Mesendoderm (in vitro differentiated cells): ENCODE results near the gene GPR89B.

ENCODE experiments used
- DNase-seq: peaks from one replicate; pipeline ENCODE4 v3.0.0; 2013
- H2AK5ac ChIP-seq: 2 replicates; pipeline ENCODE4 v1.6.1; 2013; ENCODE audit warnings: low read length, inconsistent platforms
- H2BK120ac ChIP-seq: 2 replicates; pipeline ENCODE4 v1.6.1; 2013; ENCODE audit warnings: low read depth, mild to moderate bottlenecking, low read length, moderate library complexity, mixed read lengths
- H2BK15ac ChIP-seq: replicated peaks from 2 replicates; pipeline ENCODE4 v1.6.1; 2013; ENCODE audit warnings: low read depth, mild to moderate bottlenecking, moderate library complexity
- H2BK5ac ChIP-seq: 2 replicates; pipeline ENCODE4 v1.6.1; 2013; ENCODE audit warnings: low read length, inconsistent platforms
- H3K18ac ChIP-seq: 2 replicates; pipeline ENCODE4 v1.6.1; 2013; ENCODE audit warnings: mild to moderate bottlenecking, low read length, mixed read lengths
- H3K23ac ChIP-seq: one replicate; pipeline ENCODE4 v1.6.1; 2013; ENCODE audit warnings: low read length
- H3K27ac ChIP-seq: 2 replicates; pipeline ENCODE4 v1.5.1; 2013; ENCODE audit warnings: low read depth, mild to moderate bottlenecking, inconsistent platforms, low read length, moderate library complexity
- H3K27me3 ChIP-seq: 2 replicates; pipeline ENCODE4 v1.6.1; 2013; ENCODE audit warnings: low read length, control low read depth, mild to moderate bottlenecking, inconsistent platforms; ENCODE audit not compliant: insufficient read depth, poor library complexity
- H3K36me3 ChIP-seq: 2 replicates; pipeline ENCODE4 v1.6.1; 2013; ENCODE audit warnings: low read length, inconsistent platforms; ENCODE audit not compliant: control insufficient read depth, insufficient read depth
- H3K4ac ChIP-seq: one replicate; pipeline ENCODE4 v1.6.1; 2013; ENCODE audit warnings: low read depth, mild to moderate bottlenecking, low read length, moderate library complexity
- H3K4me1 ChIP-seq: 2 replicates; pipeline ENCODE4 v1.6.1; 2013; ENCODE audit warnings: low read depth, low read length, inconsistent platforms; ENCODE audit not compliant: control insufficient read depth
- H3K4me2 ChIP-seq: 2 replicates; pipeline ENCODE4 v1.6.1; 2013; ENCODE audit warnings: low read length
- H3K4me3 ChIP-seq: 2 replicates; pipeline ENCODE4 v1.5.1; 2013; ENCODE audit warnings: mild to moderate bottlenecking, low read length
- H3K56ac ChIP-seq: one replicate; pipeline ENCODE4 v1.6.1; 2013; ENCODE audit warnings: low read length
- H3K79me1 ChIP-seq: 2 replicates; pipeline ENCODE4 v1.6.1; 2013; ENCODE audit warnings: low read length, inconsistent platforms
- H3K79me2 ChIP-seq: 2 replicates; pipeline ENCODE4 v1.6.1; 2013; ENCODE audit warnings: mild to moderate bottlenecking, low read length; ENCODE audit not compliant: control insufficient read depth, insufficient read depth
- H3K9ac ChIP-seq: 2 replicates; pipeline ENCODE4 v1.6.1; 2013; ENCODE audit warnings: low read length, inconsistent platforms
- H4K5ac ChIP-seq: one replicate; pipeline ENCODE4 v1.6.1; 2013; ENCODE audit warnings: low read length
- H4K8ac ChIP-seq: one replicate; pipeline ENCODE4 v1.6.1; 2013; ENCODE audit warnings: low read depth, mild to moderate bottlenecking, control low read depth, low read length, moderate library complexity
- WGBS: extraction: QIAGEN DNeasy Blood & Tissue Kit; methylation state at CpG from one replicate; pipeline ENCODE4 v1.1.7; 2013; ENCODE audit warnings: low lambda C conversion rate, missing lambda C conversion rate; ENCODE audit not compliant: insufficient coverage; ENCODE audit errors: extremely low coverage; 5-methylcytosine and 5-hydroxymethylcytosine counted together

Gene GPR89B

GRCh38 chr1:147892216-147892615, 36.0 kb upstream of the GPR89B start:
- Histone ChIP-seq H3K4me1 (no peaks in the 10 kb centered on the region), H4K5ac (no peak overlapping the region), H3K18ac (peak overlapping the region; percentile 46), H3K4me2 (no peak overlapping the region), H3K27ac (no peak overlapping the region), H3K4me3 (no peak overlapping the region), H2BK15ac (no peak overlapping the region), H3K56ac (peak overlapping the region; percentile 44), H4K8ac (no peak overlapping the region), H3K79me2 (no peaks in the 10 kb centered on the region), H3K79me1 (no peaks in the 10 kb centered on the region), H2BK120ac (no peak overlapping the region), H3K27me3 (no peaks in the 10 kb centered on the region), H3K4ac (no peak overlapping the region), H3K9ac (no peak overlapping the region), H3K23ac (no peak overlapping the region), H3K36me3 (no peaks in the 10 kb centered on the region), H2AK5ac (no peak overlapping the region), H2BK5ac (no peak overlapping the region)
- peak; percentile 49 for DNase-seq
- no CpG with 5 or more reads among the region's 5 CpGs for WGBS

GRCh38 chr1:147892731-147893214, 35.4 kb upstream of the GPR89B start:
- Histone ChIP-seq H3K9ac (no peak overlapping the region), H3K56ac (no peak overlapping the region), H3K4me2 (no peak overlapping the region), H3K4me3 (no peak overlapping the region), H3K27me3 (no peaks in the 10 kb centered on the region), H2BK120ac (no peak overlapping the region), H2BK15ac (no peak overlapping the region), H2AK5ac (no peak overlapping the region), H3K79me2 (no peaks in the 10 kb centered on the region), H3K79me1 (no peaks in the 10 kb centered on the region), H3K36me3 (no peaks in the 10 kb centered on the region), H3K4me1 (no peaks in the 10 kb centered on the region), H3K4ac (no peak overlapping the region), H2BK5ac (no peak overlapping the region), H4K8ac (no peak overlapping the region), H4K5ac (no peak overlapping the region), H3K18ac (no peak overlapping the region), H3K27ac (no peak overlapping the region), H3K23ac (no peak overlapping the region)
- WGBS = no CpG with 5 or more reads among the region's 1 CpG
- DNase-seq = peak; percentile 68

GRCh38 chr1:147895123-147895522, 33.1 kb upstream of the GPR89B start:
- no peaks in the 10 kb centered on the region for H3K4me1 ChIP-seq
- no peaks in the 10 kb centered on the region for H3K27me3 ChIP-seq
- no peak overlapping the region for H4K8ac ChIP-seq
- no peak overlapping the region for H2BK120ac ChIP-seq
- no peaks in the 10 kb centered on the region for H3K79me2 ChIP-seq
- no peak overlapping the region for H3K4me2 ChIP-seq
- no peak overlapping the region for H3K27ac ChIP-seq
- H2BK5ac ChIP-seq = no peak overlapping the region
- no peak overlapping the region for H3K18ac ChIP-seq
- no peak overlapping the region for H3K4me3 ChIP-seq
- H3K56ac ChIP-seq = no peak overlapping the region
- no CpG with 5 or more reads among the region's 4 CpGs for WGBS
- no peaks in the 10 kb centered on the region for H3K79me1 ChIP-seq
- no peak overlapping the region for H4K5ac ChIP-seq
- no peak overlapping the region for H3K23ac ChIP-seq
- no peak overlapping the region for H2AK5ac ChIP-seq
- no peak for DNase-seq
- no peaks in the 10 kb centered on the region for H3K36me3 ChIP-seq
- H3K4ac ChIP-seq = no peak overlapping the region
- no peak overlapping the region for H3K9ac ChIP-seq
- no peak overlapping the region for H2BK15ac ChIP-seq

- H3K4me3 ChIP-seq = no peak overlapping the region
- no peak overlapping the region for H3K4me2 ChIP-seq
- H2BK5ac ChIP-seq = no peak overlapping the region
- H3K36me3 ChIP-seq = no peaks in the 10 kb centered on the region
- H3K18ac ChIP-seq = no peak overlapping the region
- no peak overlapping the region for H3K23ac ChIP-seq
- DNase-seq = no peak
- no peak overlapping the region for H4K5ac ChIP-seq
- no peak overlapping the region for H3K4ac ChIP-seq
- H3K9ac ChIP-seq = no peak overlapping the region
- WGBS = no CpG with 5 or more reads among the region's 8 CpGs
- no peaks in the 10 kb centered on the region for H3K27me3 ChIP-seq
- no peak overlapping the region for H2BK120ac ChIP-seq
- H3K79me1 ChIP-seq = no peaks in the 10 kb centered on the region
- H3K27ac ChIP-seq = no peak overlapping the region
- H2BK15ac ChIP-seq = no peak overlapping the region
- H3K79me2 ChIP-seq = no peaks in the 10 kb centered on the region
- H3K56ac ChIP-seq = no peak overlapping the region
- no peak overlapping the region for H4K8ac ChIP-seq
- H3K4me1 ChIP-seq = no peaks in the 10 kb centered on the region
- H2AK5ac ChIP-seq = no peak overlapping the region
These were observed 31.0 kb upstream of the GPR89B start for GRCh38 chr1:147897029-147897752.

- Histone ChIP-seq H3K27me3 (no peaks in the 10 kb centered on the region), H3K23ac (no peak overlapping the region), H3K4ac (no peak overlapping the region), H2BK5ac (no peak overlapping the region), H3K56ac (no peak overlapping the region), H3K36me3 (no peaks in the 10 kb centered on the region), H3K27ac (no peak overlapping the region), H4K8ac (no peak overlapping the region), H3K4me1 (no peaks in the 10 kb centered on the region), H3K18ac (no peak overlapping the region), H3K9ac (no peak overlapping the region), H2AK5ac (no peak overlapping the region), H3K79me1 (no peaks in the 10 kb centered on the region), H3K79me2 (no peaks in the 10 kb centered on the region), H2BK15ac (no peak overlapping the region), H4K5ac (no peak overlapping the region), H3K4me3 (no peak overlapping the region), H3K4me2 (no peak overlapping the region), H2BK120ac (no peak overlapping the region)
- WGBS = no CpG with 5 or more reads among the region's 4 CpGs
- no peak for DNase-seq
These were observed 30.4 kb upstream of the GPR89B start for GRCh38 chr1:147897789-147898188.
